Kidney (tissue), 14 donors: Measurements from ENCODE around the gene EP400. TPM values are rescaled to one million over a fixed set of nuclear protein-coding genes. Genes with fewer than 3 reads are reported as not detected.
A peak's percentile ranks its signal among the peaks of the same experiment; 100 is the strongest.

Source experiments
- DNase-seq, 5 donors: peaks; one replicate each; pipeline ENCODE4 v3.0.0-alpha.2; 2013 to 2020
- FAIRE-seq: peaks from 2 replicates; lab custom pipeline; 2012; peaks lifted over from hg19 to GRCh38; lab: Jason Lieb, UNC
- H3K27ac ChIP-seq, 2 donors: one replicate each; pipeline ENCODE4 v1.7.0; 2013; ENCODE audit warnings: low read depth in 2 of 2, low read length in 2 of 2, inconsistent platforms in 1 of 2
- H3K27me3 ChIP-seq: one replicate; pipeline ENCODE4 v1.7.1; 2013; ENCODE audit warnings: low read length, inconsistent platforms; ENCODE audit not compliant: control insufficient read depth, insufficient read depth
- H3K36me3 ChIP-seq, 3 donors: one replicate each; pipeline versions ENCODE4 v1.7.0 to v1.7.1; 2013; ENCODE audit warnings: low read length in 3 of 3, control low read depth in 1 of 3, inconsistent platforms in 1 of 3; ENCODE audit not compliant: insufficient read depth in 3 of 3, control insufficient read depth in 2 of 3
- H3K4me1 ChIP-seq, 3 donors: one replicate each; pipeline versions ENCODE4 v1.7.0 to v1.7.1; 2013; ENCODE audit warnings: low read length in 3 of 3, inconsistent platforms in 1 of 3, low read depth in 1 of 3; ENCODE audit not compliant: control insufficient read depth in 2 of 3, insufficient read depth in 2 of 3
- H3K4me3 ChIP-seq, 3 donors: one replicate each; pipeline versions ENCODE4 v1.7.0 to v1.8.1; 2013; ENCODE audit warnings: low read length in 3 of 3, control low read depth in 1 of 3, inconsistent platforms in 1 of 3
- H3K9ac ChIP-seq, 3 donors: one replicate each; pipeline versions ENCODE4 v1.7.0 to v1.7.1; 2013; ENCODE audit warnings: low read length in 3 of 3, control low read depth in 1 of 3, inconsistent platforms in 1 of 3
- H3K9me3 ChIP-seq, 3 donors: one replicate each; pipeline versions ENCODE4 v1.7.0 to v1.7.1; 2013; ENCODE audit warnings: low read length in 3 of 3, control low read depth in 1 of 3, inconsistent platforms in 1 of 3; ENCODE audit not compliant: control insufficient read depth in 2 of 3, insufficient read depth in 1 of 3
- intact Hi-C: fragments of 100-400 bp; cut with DNase I; formaldehyde crosslinking; loops from one replicate; pipeline ENCODE4 v1.11.1; 2022
- polyA plus RNA-seq: library from polyadenylated mRNA; stranded (reverse); fragments of 350-450 nt; fragmentation: Illumina TruSeq; extraction: RNeasy Lipid Tissue Mini Kit (QIAGEN cat#74804); gene quantifications from one replicate; pipeline ENCODE4 v1.2.3, GENCODE V29; 2014; ENCODE audit warnings: low read depth, low replicate concordance; ENCODE audit not compliant: insufficient read depth
- total RNA-seq: library from RNA; stranded (reverse); fragmentation: NEBNext Ultra II Directional; extraction: Animal tissue kit (Norgen Biotek cat#: 25700); gene quantifications from one replicate; pipeline ENCODE4 v1.2.1, GENCODE V29; 2021
- TF ChIP-seq, protein P1 (sequence below): IDR thresholded peaks from 3 replicates; pipeline ENCODE4 v1.5.1; 2012; ENCODE audit warnings: mild to moderate bottlenecking, moderate library complexity, borderline replicate concordance; ENCODE audit not compliant: insufficient read depth; ENCODE audit errors: extremely low read depth
- donor health status: control.
- donor health status: control.
- donor health status: control.
- donor health status: control.
- donor health status: control.
- donor health status: DM: yes; HTN: yes; CAD: no.
- donor health status: Normal renal cell carcinoma (clear cell type).

The EP400 gene
- total and polyA plus RNA-seq, 2 donors from 2014 or later, result 7.5 to 44.7 TPM

DNA sequence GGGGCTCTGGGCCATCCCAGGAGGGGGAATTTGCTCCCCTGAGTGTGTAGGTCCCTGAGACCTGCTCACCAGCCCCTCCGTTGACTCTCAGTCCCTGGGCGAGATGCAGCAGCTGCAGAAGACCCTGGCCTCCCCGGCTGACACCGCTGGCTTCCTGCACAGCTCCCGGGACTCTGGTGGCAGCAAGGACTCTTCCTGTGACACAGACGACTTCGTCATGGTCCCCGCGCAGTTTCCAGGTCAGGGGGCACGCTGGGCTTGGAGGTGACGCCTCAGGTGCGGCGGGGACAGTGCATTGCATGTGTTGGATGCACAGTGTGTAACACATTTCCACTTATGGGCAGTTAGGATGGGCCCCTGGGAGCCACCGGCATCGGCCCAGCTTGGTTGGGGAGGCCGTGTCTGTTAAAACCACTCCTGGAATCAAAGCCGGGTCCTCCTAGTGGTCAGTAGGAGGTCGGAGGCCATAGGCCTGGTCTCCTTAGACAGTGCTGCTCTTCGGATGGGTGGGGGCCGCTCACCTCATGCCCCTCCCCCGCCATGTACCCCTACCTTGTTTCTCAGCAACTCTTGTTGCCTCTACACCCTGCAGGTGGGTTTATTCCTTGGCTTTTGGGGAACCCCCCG is 37.8 kb upstream of the EP400 start:
- H3K27me3 ChIP-seq, result no peaks in the 10 kb centered on the region
- H3K36me3 ChIP-seq, result peaks cover 0 to 46% (median 10%) of the 10 kb centered on the region in 3 donors
- TF ChIP-seq, protein P1, sequence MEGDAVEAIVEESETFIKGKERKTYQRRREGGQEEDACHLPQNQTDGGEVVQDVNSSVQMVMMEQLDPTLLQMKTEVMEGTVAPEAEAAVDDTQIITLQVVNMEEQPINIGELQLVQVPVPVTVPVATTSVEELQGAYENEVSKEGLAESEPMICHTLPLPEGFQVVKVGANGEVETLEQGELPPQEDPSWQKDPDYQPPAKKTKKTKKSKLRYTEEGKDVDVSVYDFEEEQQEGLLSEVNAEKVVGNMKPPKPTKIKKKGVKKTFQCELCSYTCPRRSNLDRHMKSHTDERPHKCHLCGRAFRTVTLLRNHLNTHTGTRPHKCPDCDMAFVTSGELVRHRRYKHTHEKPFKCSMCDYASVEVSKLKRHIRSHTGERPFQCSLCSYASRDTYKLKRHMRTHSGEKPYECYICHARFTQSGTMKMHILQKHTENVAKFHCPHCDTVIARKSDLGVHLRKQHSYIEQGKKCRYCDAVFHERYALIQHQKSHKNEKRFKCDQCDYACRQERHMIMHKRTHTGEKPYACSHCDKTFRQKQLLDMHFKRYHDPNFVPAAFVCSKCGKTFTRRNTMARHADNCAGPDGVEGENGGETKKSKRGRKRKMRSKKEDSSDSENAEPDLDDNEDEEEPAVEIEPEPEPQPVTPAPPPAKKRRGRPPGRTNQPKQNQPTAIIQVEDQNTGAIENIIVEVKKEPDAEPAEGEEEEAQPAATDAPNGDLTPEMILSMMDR, result no peak
- intact Hi-C loops, result no loop called here
- FAIRE-seq, result no peak
- H3K4me3 ChIP-seq, result no peak overlapping the region
- H3K27ac ChIP-seq, result no peak overlapping the region
- no peak overlapping the region for H3K9ac ChIP-seq
- peak in 2 of 5 donors; percentile 6 to 60 for DNase-seq
- no peaks in the 10 kb centered on the region for H3K4me1 ChIP-seq
- no peaks in the 10 kb centered on the region for H3K9me3 ChIP-seq

DNA sequence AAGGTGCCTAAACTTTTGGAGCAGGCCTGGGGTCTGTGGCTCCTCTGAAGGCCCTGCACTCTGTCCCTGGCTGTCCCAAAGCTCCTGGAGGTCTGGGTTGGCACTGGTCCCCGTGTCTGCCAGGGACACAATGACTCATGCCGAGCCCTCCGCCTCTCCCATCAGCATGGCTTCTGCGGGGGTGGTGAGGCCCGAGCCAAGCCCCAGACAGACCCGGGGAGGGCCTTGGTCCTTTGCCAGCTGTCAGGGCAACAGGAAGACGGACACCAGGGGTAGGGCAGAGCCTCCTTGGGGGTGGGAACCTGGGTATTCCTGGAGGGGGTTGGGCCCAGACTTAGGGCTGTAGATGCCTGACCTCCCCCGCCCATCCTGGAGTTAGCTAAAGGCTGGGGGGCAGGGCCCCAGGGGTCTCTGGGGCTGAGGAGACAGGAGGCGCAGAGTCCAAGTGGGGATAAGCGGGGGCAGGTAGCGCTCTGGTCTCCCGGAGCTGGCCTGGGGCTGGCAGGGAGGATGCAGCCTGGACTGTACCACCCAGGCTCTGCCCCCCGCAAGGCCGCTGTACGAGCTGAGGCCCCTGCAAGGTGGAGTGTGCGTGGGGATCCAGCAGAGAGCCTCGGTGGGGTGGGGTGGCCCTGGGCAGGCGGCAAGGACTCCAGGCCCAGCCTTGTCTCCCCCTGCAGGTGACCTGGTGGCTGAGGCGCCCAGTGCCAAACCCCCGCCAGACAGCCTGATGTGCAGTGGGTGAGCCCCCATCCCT is 37.0 kb upstream of the EP400 start:
- no peaks in the 10 kb centered on the region for H3K9me3 ChIP-seq
- no peak overlapping the region for H3K4me3 ChIP-seq
- TF ChIP-seq, protein P1, result no peak
- no peaks in the 10 kb centered on the region for H3K4me1 ChIP-seq
- no peak overlapping the region for H3K27ac ChIP-seq
- H3K9ac ChIP-seq, result no peak overlapping the region
- peaks cover 0 to 43% (median 10%) of the 10 kb centered on the region in 3 donors for H3K36me3 ChIP-seq
- DNase-seq (peak in 3 of 5 donors; percentile 9 to 93 (median 35)), FAIRE-seq (no peak)
- H3K27me3 ChIP-seq, result no peaks in the 10 kb centered on the region
- intact Hi-C loops, result no loop called here

DNA sequence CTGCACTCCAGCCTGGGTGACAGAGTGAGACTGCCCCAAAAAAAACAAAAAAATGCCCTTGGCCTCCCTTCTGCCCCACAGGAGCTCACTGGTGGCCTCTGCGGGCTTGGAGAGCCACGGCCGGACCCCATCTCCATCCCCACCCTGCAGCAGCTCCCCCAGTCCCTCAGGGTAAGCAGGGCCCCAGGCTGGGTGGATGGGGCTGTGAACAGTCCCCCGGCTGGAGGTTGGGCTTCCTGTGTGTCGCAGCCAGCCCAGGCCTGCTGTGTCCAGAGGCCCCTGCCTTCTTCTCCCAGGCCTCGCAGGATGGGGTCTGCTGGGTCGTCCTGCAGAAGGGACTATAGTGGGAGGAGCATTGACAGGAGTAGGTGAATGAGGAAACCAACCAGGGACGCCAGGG is 36.1 kb upstream of the EP400 start:
- FAIRE-seq (no peak), DNase-seq (no peak)
- intact Hi-C loops, result no loop called here
- peaks cover 0 to 43% (median 10%) of the 10 kb centered on the region in 3 donors for H3K36me3 ChIP-seq
- H3K27me3 ChIP-seq, result no peaks in the 10 kb centered on the region
- H3K4me1 ChIP-seq, result no peaks in the 10 kb centered on the region
- no peak overlapping the region for H3K9ac ChIP-seq
- H3K9me3 ChIP-seq, result no peaks in the 10 kb centered on the region
- TF ChIP-seq, protein P1, result no peak
- H3K27ac ChIP-seq, result no peak overlapping the region
- no peak overlapping the region for H3K4me3 ChIP-seq
